NCI-H1105 (cell line): ENCODE results near the gene SVEP1.

ENCODE experiments used
- DNase-seq: peaks from one replicate; lab custom pipeline; 2025; lab: John Stamatoyannopoulos, UW

The SVEP1 gene

GRCh38 chr9:110521206-110521605, 58.3 kb downstream of the SVEP1 start:
- DNase-seq, result no peak

GRCh38 chr9:110520120-110520701, 59.3 kb downstream of the SVEP1 start:
- DNase-seq, result no peak

- no peak for DNase-seq
Measured at GRCh38 chr9:110517483-110517882, 62.1 kb downstream of the SVEP1 start.

GRCh38 chr9:110514897-110515296, 64.6 kb downstream of the SVEP1 start:
- DNase-seq, result no peak

GRCh38 chr9:110512817-110513216, 66.7 kb downstream of the SVEP1 start:
- DNase-seq, result no peak

- DNase-seq, result no peak
Measured at GRCh38 chr9:110509792-110510191, 69.7 kb downstream of the SVEP1 start.

- no peak for DNase-seq
Measured at GRCh38 chr9:110502842-110503241, 76.7 kb downstream of the SVEP1 start.

- no peak for DNase-seq
Measured at GRCh38 chr9:110499608-110500007, 79.9 kb downstream of the SVEP1 start.

GRCh38 chr9:110487196-110487595, 92.3 kb downstream of the SVEP1 start:
- no peak for DNase-seq

- DNase-seq, result no peak
Measured at GRCh38 chr9:110486218-110486617, 93.3 kb downstream of the SVEP1 start.

GRCh38 chr9:110479481-110479880, 100.1 kb downstream of the SVEP1 start:
- no peak for DNase-seq

GRCh38 chr9:110476251-110476650, 103.3 kb downstream of the SVEP1 start:
- DNase-seq, result no peak

- DNase-seq, result no peak
Measured at GRCh38 chr9:110472111-110472510, 107.4 kb downstream of the SVEP1 start.

- no peak for DNase-seq
Measured at GRCh38 chr9:110468950-110469349, 110.6 kb downstream of the SVEP1 start.

- no peak for DNase-seq
Measured at GRCh38 chr9:110465190-110465589, 114.4 kb downstream of the SVEP1 start.

- DNase-seq, result no peak
Measured at GRCh38 chr9:110464321-110464720, 115.2 kb downstream of the SVEP1 start.

GRCh38 chr9:110463499-110463898, 116.0 kb downstream of the SVEP1 start:
- no peak for DNase-seq

- DNase-seq, result no peak
Measured at GRCh38 chr9:110457245-110457644, 122.3 kb downstream of the SVEP1 start.

- no peak for DNase-seq
Measured at GRCh38 chr9:110456681-110457080, 122.9 kb downstream of the SVEP1 start.

GRCh38 chr9:110455860-110456259, 123.7 kb downstream of the SVEP1 start:
- no peak for DNase-seq

- DNase-seq, result no peak
Measured at GRCh38 chr9:110452227-110452801, 127.2 kb downstream of the SVEP1 start.

- DNase-seq, result no peak
Measured at GRCh38 chr9:110451726-110452125, 127.8 kb downstream of the SVEP1 start.

GRCh38 chr9:110447476-110447875, 132.1 kb downstream of the SVEP1 start:
- DNase-seq, result no peak

GRCh38 chr9:110446171-110446570, 133.4 kb downstream of the SVEP1 start:
- DNase-seq, result no peak
